IMR-90 (cell line): Measurements from ENCODE around the gene TBPL2.
A peak's percentile ranks its signal among the peaks of the same experiment; 100 is the strongest.

Source experiments
- CTCF ChIP-seq: conservative IDR thresholded peaks from 2 replicates; pipeline ENCODE4 v1.5.1; 2012; ENCODE audit warnings: mild to moderate bottlenecking, low read depth, low read length, improper control_type of control experiment
- MAZ ChIP-seq: IDR thresholded peaks from 2 replicates; pipeline ENCODE4 v1.6.1; 2012; ENCODE audit warnings: low read depth, mild to moderate bottlenecking, low read length, improper control_type of control experiment, moderate library complexity, borderline replicate concordance
- MXI1 ChIP-seq: IDR thresholded peaks from 2 replicates; pipeline ENCODE4 v1.6.1; 2012; ENCODE audit warnings: low read depth, mild to moderate bottlenecking, low read length, moderate library complexity, borderline replicate concordance
- NFE2L2 ChIP-seq: fragments of 150-350 bp; IDR thresholded peaks from 2 replicates; pipeline ENCODE4 v1.6.1; 2016; ENCODE audit warnings: low read depth, mild to moderate bottlenecking, low read length
- POLR2A ChIP-seq: IDR thresholded peaks from 2 replicates; pipeline ENCODE4 v1.6.1; 2012; ENCODE audit warnings: mild to moderate bottlenecking, low read depth, low read length

- peak; percentile 43 for TF ChIP-seq CTCF
- no peak for TF ChIP-seq MAZ
- no peak for TF ChIP-seq NFE2L2
- TF ChIP-seq MXI1: no peak
- TF ChIP-seq POLR2A: no peak
These were observed 23.6 kb downstream of the TBPL2 start for GRCh38 chr14:55416866-55417265.
